HG02885 (cell line): Measurements from ENCODE around the gene CUZD1.

Source experiments
- ATAC-seq: cut with Tn5 transposase; IDR thresholded peaks from one replicate; pipeline ENCODE4 v1.9.1; 2021; ENCODE audit warnings: mild to moderate bottlenecking; ENCODE audit not compliant: unreplicated experiment, poor library complexity

CUZD1 gene

GRCh38 chr10:122822973-122823690 is 22.5 kb downstream of the CUZD1 start:
- no peak for ATAC-seq

GRCh38 chr10:122821808-122822207 is 23.8 kb downstream of the CUZD1 start:
- ATAC-seq: no peak

- ATAC-seq: no peak
These were observed 30.2 kb downstream of the CUZD1 start for GRCh38 chr10:122815458-122815857.

- ATAC-seq: no peak
These were observed 31.2 kb downstream of the CUZD1 start for GRCh38 chr10:122814493-122814892.

- ATAC-seq: no peak
These were observed 32.9 kb downstream of the CUZD1 start for GRCh38 chr10:122812751-122813150.

GRCh38 chr10:122802282-122802681 is 43.4 kb downstream of the CUZD1 start:
- ATAC-seq: no peak

GRCh38 chr10:122798704-122799231 is 46.9 kb downstream of the CUZD1 start:
- no peak for ATAC-seq

- no peak for ATAC-seq
These were observed 48.9 kb downstream of the CUZD1 start for GRCh38 chr10:122796796-122797195.

GRCh38 chr10:122795924-122796323 is 49.7 kb downstream of the CUZD1 start:
- no peak for ATAC-seq

- ATAC-seq: no peak
These were observed 59.4 kb downstream of the CUZD1 start for GRCh38 chr10:122786269-122786668.

- no peak for ATAC-seq
These were observed 62.7 kb downstream of the CUZD1 start for GRCh38 chr10:122782911-122783310.
